Astrocyte of the spinal cord (primary cell): ENCODE data around the gene LPP.

Experiments used
- DNase-seq: peaks from one replicate; pipeline ENCODE4 v3.0.0; 2011; ENCODE audit warnings: low read depth, low spot score
- H3K4me3 ChIP-seq: 2 replicates; pipeline ENCODE4 v1.5.1; 2011; ENCODE audit warnings: low read depth, mild to moderate bottlenecking, low read length, moderate library complexity
- in situ Hi-C: cut with HindIII; loops from 2 replicates; pipeline ENCODE4 v1.10.0; 2017; ENCODE audit warnings: low sequenced_read_pairs
- TF ChIP-seq, protein P1 (sequence below): IDR thresholded peaks from 2 replicates; pipeline ENCODE4 v1.5.1; 2012; ENCODE audit warnings: low read depth, mild to moderate bottlenecking, low read length, inconsistent platforms

Gene LPP

GRCh38 chr3:188918093-188918492 is 764.1 kb downstream of the LPP start:
- H3K4me3 ChIP-seq = no peak overlapping the region
- TF ChIP-seq, protein P1, sequence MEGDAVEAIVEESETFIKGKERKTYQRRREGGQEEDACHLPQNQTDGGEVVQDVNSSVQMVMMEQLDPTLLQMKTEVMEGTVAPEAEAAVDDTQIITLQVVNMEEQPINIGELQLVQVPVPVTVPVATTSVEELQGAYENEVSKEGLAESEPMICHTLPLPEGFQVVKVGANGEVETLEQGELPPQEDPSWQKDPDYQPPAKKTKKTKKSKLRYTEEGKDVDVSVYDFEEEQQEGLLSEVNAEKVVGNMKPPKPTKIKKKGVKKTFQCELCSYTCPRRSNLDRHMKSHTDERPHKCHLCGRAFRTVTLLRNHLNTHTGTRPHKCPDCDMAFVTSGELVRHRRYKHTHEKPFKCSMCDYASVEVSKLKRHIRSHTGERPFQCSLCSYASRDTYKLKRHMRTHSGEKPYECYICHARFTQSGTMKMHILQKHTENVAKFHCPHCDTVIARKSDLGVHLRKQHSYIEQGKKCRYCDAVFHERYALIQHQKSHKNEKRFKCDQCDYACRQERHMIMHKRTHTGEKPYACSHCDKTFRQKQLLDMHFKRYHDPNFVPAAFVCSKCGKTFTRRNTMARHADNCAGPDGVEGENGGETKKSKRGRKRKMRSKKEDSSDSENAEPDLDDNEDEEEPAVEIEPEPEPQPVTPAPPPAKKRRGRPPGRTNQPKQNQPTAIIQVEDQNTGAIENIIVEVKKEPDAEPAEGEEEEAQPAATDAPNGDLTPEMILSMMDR = no peak
- DNase-seq = no peak
- in situ Hi-C loops = no loop called here

- H3K4me3 ChIP-seq = no peak overlapping the region
- TF ChIP-seq, protein P1 = no peak
- in situ Hi-C loops = no loop called here
- no peak for DNase-seq
Measured at GRCh38 chr3:188923671-188924070, 769.7 kb downstream of the LPP start.

DNA sequence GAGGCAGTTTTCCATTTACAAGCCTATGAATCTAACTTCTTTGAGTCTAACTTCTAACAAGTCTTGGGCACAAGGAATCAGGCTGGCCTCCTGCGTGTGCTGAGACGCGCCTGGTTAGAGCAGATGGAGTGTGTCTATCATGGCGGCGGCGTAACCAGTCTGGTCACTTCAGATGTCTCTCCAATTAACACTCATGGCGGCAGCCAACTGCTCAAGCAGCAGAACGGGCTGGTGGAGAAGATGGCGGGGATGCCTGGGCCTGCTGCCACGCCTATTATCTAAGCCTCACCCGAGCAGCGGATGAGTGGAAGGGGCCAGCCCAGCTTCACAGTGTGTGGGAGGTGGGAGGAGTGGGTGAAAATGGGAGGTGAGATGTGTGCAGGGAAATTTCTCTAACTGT is 771.4 kb downstream of the LPP start:
- DNase-seq = no peak
- in situ Hi-C loops = no loop called here
- no peak overlapping the region for H3K4me3 ChIP-seq
- TF ChIP-seq, protein P1 = no peak

DNA sequence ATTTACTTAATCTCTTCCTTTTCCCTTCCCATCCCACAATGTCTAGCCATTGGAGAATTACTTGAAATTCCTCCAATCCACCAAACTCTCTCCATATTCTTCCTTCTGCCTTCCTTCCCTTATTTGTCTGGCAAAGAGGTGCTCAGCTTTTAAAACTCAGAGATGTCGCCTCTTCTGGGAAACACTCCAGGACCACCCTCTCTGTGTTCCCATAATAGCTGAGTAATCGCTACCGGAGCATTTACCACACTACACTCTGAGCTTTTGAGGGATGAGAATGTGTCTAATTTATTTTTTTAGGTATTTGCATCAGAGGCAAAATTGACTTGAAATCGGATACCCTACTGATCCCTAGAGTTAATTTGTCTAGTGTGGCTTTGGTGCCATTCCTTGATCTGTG is 772.2 kb downstream of the LPP start:
- in situ Hi-C loops = no loop called here
- TF ChIP-seq, protein P1 = no peak
- DNase-seq = peak; percentile 61
- H3K4me3 ChIP-seq = no peak overlapping the region

DNA sequence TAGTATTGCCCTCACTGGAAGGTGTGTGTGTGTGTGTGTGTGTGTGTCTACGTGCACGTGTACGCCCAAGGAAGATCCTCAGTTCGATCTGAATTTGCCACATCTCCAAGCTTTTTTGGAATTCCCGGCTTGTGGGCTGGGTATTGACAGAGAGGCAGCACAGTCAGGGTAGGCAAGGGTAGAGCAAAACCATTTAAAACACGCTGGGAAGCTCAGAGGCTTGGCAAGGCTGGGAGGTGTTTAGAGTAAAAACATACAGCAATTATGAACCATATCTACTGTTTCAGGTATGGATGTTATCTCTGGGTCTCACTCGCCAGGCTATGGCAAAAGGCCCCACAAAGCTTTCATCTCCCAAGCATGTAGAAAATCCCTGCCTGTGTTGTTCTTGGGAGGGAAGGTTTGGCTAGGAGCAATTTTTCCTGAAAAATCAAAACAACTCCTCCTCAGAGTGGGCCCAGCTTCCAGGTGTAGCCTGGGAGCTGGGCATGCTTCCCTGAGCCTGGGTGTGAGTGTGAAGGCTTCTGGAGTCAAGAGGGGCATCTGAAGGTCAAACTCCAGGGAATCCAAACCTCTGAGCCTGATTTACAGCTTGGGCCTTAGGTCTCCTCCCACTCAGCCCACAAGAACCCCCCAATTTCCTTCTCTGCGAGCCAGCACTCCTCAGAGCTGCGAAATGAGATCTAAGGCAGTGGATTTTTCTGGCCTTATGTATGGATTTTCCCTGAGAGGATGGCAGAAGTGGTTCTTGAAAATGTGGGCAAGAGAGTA is 773.0 kb downstream of the LPP start:
- in situ Hi-C loops = no loop called here
- no peak for DNase-seq
- TF ChIP-seq, protein P1 = no peak
- H3K4me3 ChIP-seq = no peak overlapping the region

GRCh38 chr3:188927971-188928370 is 774.0 kb downstream of the LPP start:
- in situ Hi-C loops = no loop called here
- no peak for DNase-seq
- TF ChIP-seq, protein P1 = no peak
- no peak overlapping the region for H3K4me3 ChIP-seq
